Activated naive CD4-positive, alpha-beta T cell treated with Interleukin-2 at 50 U/mL for 16 hours (primary cell): Measurements from ENCODE around the gene ATP8A1.
"Not testable (repeated sequence)": the region's sequence is repeated elsewhere in the genome, so short reads cannot be mapped to it uniquely, and the experiment has no call there.

Experiments used
- DNase-seq: peaks from one replicate; pipeline ENCODE4 v3.0.0-alpha.2; 2020

ATP8A1 gene

DNA sequence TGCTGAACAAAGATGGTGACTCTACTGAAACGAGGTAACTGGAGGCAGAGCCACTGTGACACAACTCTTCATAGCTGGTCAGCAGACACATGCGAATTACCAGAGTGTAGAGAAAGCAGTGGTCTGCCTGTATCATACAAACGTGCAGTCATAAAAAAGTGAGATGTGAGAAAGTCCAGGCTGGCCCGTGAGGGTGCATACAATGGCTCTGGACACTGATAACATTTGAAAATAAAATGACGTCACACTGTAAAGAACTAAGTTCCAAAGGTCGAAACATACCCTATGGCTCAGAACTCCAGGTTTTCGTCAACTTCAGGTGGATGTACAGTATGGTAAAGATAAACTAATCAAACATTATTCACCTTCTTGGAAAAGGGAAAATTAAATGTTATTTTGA is 163.9 kb downstream of the ATP8A1 start:
- DNase-seq = no peak

DNA sequence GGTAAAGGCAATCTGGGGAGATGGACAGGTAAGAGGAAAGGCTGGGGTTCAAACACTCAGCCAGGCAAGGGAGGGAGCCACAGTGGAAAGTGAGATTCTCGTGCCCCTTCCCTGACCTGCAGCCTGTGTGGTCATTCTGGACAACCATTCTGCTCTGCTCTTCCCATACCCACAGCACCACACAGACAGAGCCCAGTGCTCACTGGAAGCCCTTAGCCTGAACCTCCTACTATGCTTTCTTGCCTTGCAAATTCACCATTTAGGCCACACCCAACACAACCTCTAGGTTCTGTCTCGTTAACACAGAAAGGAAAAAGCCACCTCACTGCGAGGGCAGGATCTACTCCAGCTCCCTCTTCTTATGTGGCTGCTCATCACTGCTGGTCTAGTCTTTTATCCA is 166.9 kb downstream of the ATP8A1 start:
- DNase-seq = no peak

DNA sequence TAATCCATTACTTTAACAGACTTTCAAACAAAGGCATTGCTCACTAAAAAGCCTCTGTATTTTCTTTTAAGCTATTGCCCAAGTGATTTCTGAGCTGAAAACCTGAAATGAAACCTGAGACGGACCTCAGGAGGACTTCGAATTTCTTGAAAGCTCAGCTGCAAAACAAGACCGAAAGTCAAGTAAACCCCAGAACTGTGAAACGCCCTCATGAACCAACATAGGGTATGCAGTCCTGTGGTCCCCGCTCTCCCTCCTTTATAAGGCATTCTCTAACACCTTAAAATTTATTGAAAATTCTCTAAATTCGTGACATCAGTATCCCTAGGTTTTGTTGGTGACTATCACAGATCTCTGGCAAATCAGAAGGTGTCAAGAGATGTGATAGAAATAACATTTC is 167.8 kb downstream of the ATP8A1 start:
- DNase-seq = no peak

DNA sequence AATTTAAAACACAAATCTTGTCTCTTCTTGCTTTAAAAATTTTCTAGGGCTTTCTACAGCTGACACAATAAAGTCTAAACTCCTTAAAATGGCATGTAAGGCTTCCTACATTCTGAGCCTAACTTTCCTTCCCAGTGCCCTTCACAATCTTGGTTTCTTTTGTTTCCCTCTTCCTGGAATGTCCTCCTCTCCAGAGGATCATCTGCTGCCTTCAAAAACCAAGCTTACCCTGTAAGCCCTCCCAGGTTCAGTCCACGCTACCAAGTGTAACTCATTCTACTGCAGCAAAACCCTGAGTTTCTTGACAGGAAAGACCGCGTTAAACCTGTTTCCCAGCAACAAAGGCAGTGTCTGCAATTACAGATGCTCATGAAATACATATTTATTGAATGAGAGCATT is 168.4 kb downstream of the ATP8A1 start:
- DNase-seq = no peak

DNA sequence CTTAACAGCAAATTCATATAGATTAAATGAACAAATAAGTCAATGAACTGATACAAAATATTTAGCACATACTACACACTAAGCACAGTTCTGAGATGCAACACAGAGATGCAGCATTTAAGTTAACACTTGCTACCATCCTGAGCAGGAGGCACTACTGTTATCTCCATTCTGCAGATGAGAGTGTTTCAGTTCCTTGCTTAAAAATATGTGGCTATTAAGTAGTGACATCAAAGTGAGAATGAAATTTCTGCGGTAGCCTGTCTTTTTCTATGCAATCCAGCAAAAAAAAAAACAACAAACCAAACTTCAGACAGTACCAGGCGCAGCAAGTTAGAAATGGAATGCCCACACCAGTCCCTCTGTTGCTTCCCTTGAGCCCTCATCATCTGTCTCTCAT is 168.8 kb downstream of the ATP8A1 start:
- DNase-seq = no peak

DNA sequence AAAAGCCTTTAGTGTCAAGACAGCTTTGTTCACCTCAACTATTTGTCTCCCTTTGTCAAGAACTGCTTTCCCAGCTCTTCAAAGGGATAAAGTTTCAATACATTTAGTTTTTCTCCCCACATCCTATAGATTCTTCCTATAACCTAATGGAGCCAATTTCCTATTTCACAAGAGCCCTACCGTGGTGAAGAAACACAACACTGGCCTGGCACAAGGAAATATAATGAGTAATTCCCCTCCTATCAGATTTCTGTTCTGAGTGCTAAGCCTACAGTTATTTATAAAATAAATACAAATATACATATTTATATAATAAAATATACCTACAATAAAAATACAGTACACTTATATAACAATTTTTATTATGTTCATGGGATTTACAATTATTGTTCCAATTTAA is 169.7 kb downstream of the ATP8A1 start:
- no peak for DNase-seq

DNA sequence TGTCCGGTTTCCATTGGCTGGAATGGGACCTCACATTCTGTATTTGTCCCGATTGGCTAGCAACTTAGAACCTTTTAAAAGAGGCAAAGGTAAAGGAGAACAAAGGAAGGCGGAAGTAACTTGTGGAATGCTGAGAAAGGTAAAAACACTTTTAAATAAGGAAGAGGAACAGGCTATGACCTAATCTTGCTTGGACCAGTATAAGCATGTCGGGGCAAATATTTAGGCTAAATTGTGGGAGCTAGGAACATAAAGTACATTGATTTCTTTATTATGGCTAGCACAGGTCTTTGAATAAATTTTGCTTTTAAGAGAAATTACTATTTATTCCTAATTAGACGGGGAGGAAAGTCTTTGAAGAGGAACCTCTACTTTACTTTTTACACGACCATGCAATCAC is 170.7 kb downstream of the ATP8A1 start:
- DNase-seq = not testable (repeated sequence)

DNA sequence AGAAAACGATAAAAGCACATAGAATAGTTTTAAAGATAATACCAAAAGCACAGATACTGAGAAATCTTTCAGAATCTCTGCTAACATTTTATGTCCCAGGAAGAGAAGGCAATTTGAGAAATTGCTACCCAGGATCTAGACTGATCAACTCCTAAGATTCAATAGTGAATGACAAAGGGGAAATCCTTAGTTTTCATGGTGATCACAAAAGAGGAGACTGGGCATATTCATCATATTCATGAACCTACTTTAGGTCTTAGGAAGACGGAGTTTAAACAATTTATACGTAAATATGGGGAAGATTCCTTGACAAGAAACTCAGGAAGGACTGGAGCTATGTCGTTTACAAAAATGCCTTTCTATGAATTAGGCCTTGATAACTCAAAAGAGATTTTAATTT is 172.3 kb downstream of the ATP8A1 start:
- DNase-seq = no peak

DNA sequence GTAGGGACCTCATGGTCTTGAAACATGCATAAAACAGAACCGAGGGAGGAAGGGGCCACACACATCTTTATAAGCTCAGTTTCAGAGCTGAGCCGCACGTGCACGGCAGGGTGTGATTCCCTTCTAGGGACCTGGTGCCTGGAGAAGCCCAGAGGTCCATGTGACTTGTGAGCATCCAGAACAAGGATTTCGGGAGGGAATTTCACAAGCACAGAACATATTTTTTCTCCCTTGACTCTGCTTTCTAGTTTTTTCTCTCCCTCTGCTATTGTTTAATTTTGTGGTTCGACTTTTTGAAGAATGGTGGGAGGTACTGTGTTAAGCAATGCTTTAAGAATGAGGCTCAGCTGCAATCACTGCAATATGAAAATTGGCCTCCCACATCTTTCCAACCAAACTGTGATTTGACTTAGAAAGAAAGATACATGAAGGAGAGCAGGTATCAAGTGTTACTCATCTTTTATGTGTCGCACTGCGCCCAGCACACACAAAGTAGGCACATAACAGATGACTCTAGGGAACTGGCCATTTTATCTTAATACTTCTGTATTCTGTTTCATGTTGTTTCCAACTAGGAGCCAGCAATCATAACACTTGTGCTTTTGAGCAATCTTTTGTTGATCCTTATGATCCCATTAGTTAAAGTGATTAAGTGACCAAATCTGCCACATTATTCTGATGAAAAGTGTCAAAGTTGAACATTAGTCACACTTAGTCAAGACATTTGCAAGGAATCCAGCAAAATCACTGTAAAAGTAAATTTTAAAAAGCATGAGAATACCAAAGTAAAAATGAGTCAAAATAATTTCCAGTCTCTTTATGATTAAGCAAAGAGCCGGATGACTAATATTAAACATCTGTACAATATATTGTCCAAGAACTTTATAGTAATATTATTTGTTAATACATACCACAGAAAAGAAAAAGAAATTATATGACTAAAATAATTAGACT is 173.2 kb downstream of the ATP8A1 start:
- DNase-seq = no peak

DNA sequence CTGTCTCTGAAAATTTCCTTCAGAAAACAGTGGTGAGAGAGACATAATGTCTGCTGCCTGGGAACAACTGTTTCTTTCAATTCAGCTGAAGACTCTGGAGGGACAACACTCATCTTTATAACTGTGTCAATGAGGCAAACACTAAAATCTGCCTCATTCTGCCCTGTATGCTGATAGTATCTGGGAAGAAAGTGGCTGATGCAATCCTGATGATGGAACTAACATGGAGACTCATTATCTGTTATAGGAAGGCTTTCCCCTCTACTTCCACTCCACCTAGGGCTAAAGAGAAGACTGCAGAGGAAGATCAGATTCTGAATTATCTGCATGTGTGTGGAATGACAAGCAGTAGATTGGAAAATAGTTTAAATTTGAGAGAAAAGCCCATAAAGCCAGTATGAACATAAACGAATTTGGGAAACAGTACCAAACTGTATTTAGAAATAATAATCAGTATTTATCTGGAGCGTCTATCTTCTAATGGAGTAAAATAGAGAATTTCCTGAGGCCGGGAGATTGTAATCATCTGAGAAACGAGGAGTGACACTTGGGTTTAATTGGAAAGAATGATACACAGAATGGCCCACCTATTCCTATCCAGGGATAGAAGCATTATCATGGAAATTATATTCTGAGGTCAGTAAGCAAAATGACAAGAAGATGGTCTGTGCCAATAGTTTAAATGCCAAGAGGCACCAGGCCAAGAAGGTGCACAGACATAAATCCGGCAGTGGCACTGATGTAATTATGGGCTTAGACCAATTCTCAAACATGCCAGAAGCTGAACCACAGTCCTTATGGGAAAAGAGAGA is 174.2 kb downstream of the ATP8A1 start:
- no peak for DNase-seq

DNA sequence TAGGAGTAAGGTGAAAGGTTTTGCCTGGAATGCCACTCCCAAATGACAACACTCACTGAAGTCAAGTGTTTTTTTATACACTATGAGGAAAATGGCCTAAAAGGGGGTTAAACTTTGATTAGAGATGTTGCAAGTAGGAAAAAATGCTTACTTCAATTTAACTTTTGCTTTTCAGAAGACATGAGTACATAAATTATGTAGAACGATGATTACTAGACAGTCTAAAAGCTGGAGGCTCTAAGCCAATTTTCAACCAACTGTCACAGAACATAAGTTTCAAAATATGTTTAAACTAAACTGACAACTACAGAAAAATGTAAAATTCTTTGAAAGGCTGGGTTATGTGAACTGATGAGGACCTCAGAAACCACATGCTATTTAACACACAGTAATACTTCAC is 176.2 kb downstream of the ATP8A1 start:
- no peak for DNase-seq

DNA sequence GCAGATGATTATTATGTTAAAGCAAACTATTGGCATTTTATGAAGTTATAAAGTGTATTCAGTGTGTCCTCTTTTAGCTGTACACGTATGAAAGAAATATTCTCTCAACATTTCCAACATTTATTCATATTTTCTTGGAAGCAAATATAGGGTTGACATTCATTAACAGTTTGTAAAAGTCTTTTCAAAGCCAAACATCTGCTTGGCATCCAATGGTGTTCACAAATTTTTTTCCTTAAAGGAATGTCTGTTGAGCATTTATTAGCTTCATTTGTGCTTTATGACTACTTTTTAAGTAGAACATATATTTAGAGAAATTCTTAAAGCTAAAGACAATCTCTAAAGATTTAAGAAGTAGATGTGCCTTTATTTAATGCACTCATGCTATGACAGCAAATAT is 176.6 kb downstream of the ATP8A1 start:
- DNase-seq = no peak

DNA sequence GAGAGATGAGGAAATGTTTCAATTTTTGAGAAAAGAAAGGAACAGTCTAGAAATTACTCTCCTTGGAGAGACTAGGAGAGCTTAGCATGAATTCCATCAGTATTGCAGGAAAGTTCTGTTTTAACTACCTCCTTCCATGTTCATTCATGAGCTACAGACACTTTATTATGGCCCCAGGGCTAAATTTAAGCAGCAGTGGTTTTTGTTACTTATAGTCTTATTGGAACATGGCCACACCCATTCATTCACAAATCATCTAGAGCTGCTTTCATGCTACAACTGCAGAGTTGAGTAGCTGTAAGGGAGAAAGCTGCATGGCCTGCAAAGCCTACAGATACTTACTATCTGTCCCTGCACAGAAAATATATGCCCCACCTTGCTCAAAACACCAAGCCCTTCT is 178.0 kb downstream of the ATP8A1 start:
- DNase-seq = no peak

DNA sequence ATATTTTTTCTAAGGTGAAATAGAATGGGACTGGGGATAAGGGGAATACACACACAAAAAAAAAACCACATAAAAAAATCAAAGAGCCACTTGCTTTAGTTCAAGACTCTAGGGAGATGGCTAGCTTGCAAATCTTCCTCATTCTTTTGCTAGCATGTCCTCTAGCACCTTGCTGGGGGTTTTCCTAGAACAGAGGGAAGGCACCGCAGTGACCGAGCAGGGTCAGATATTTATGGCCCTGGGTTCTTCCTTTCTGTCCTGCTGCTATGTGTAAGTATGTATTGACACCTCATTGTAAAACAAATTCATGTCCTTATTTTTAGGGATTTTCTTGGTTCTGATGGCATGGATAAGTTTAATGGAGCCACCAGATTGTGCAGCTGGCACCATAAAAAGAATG is 178.4 kb downstream of the ATP8A1 start:
- no peak for DNase-seq

DNA sequence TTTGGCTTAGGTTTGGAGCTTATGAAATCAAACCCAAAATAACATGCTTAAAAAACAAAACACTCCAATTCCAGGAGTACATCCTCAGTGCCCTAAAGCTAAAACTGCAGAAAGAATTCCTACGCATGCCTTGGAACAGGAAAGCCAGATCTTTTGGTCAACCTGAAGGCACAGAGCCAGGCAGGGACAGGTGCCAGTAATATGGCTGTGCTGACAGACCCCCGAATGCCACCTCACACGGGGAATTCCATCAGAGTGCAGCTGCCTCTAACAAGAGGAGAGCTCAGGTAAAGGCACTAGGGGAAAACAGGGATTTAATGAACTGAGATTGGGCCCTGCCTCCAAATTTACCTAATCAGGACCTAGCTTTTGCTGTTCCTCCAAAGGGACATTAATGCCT is 182.5 kb downstream of the ATP8A1 start:
- DNase-seq = no peak

DNA sequence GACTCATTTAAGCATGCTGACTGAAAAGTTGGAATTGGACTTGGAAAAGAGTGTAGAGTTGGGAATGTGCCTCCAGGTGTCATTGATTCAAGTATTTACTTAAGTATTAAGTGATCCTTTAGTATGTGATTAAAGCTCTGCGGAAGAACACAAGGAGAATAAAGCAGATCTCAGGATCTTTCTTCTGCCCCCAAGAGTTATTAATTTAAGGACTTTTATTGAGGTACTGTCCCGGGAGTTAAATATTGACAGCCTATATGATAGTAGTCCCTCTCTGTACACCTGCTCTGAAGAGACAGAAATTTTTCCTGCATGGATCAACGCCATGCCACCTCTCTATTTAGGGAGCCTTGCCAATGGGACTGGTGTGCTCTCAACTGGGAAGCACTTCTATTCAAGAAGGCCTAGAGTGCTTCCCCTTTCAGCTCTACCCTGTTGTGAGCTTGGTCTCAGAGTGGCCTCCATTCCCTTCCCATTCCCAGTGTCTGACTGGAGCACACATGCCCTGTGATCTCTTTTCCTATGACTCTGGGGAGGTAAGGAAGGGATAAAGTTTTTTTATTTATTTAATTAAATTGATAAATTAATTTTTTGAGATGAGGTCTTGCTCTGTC is 183.7 kb downstream of the ATP8A1 start:
- no peak for DNase-seq

DNA sequence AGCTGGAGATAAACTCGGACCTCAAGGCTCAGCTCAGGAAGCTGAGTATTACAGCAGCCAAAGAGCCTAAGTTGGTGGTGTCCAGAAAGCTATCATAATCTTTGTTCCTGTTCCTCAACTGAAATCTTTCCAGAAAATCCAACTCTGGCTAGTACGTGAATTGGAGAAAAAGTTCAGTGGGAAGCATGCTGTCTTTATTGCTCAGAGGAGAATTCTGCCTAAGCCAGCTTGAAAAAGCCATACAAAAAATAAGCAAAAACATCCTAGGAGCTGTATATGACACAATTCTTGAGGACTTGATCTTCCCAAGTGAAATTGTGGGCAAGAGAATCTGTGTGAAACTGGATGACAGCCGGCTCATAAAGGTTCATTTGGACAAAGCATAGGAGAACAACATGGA is 185.0 kb downstream of the ATP8A1 start:
- no peak for DNase-seq

DNA sequence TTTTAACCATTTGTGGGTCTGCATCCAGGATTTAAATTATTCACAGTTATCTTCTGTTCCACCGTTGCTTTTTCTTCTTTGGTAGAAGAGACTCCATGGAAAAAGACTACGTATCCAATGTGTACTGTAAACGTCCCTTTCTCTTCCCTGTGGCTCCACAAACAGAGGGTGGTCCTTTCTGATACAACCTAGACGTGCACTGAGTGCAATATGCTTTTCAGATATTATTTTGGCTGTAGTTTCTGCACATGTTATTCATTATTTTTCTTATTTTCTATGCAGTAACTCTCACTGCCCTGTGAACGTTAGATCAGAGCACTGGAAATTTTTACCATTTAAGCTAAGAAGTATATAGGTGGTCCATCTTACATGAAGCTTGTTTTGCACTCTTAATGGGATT is 186.9 kb downstream of the ATP8A1 start:
- DNase-seq = no peak

DNA sequence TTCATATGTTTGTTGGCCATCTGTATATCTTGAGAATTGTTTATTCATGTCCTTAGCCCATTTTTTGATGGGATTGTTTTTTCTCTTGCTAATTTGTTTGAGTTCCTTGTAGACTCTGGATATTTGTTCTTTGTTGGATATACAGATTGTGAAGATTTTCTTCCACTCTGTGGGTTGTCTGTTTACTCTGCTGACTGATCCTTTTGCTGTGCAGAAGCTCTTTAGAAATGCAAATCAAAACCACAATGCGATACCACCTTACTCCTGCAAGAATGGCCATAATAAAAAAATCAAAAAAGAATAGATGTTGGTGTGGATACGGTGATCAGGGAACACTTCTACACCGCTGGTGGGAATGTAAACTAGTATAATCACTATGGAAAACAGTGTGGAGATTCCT is 189.1 kb downstream of the ATP8A1 start:
- DNase-seq = not testable (repeated sequence)

DNA sequence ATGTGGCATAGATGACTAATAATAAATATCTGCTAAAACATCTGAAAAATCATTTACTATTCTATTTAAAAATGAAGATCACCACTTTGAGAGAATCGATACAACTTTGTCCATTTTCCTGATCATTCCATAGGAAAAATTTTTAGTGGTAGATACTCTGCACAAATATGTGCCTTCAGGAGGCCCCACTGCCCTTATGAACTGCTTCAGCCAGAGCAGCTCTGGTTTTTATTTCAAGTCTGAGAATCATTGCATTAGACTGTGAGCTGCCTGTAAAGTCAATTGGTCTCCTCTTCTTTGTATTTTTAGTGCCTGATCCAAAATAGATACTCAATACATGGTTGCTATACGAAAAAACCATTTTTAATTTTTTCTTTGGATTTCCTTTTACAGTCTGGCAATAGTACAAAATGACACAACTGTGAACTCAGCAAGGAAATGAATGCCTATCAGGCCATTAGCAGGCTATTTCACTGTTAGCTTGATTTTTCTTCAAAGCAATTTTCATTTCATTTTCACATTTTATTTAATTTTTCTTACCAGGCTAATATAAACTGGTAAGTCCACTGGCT is 190.5 kb downstream of the ATP8A1 start:
- DNase-seq = no peak

DNA sequence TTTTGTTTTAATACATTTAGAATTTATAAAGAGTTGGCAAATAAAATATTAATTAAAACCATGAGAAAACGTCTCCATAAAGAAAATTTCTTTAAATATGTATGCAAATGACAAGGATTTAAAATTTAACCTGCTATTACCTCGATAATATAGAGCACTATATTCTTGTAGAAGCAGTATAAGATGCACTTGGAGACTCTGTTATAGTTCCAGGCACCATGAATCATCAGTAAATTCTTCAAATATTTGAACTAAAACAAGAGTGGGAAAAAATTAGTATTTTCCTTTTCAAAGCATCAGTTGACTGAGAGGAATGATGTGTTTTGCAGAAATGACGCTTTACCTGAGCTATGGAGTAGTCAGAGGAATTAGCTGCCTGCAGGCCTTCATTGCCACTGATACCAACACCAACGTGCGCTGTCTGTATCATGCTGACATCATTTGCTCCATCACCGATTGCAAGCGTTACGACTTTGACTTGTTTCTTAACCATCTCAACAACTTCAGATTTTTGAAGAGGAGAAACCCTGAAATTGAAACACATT is 192.3 kb downstream of the ATP8A1 start:
- no peak for DNase-seq

DNA sequence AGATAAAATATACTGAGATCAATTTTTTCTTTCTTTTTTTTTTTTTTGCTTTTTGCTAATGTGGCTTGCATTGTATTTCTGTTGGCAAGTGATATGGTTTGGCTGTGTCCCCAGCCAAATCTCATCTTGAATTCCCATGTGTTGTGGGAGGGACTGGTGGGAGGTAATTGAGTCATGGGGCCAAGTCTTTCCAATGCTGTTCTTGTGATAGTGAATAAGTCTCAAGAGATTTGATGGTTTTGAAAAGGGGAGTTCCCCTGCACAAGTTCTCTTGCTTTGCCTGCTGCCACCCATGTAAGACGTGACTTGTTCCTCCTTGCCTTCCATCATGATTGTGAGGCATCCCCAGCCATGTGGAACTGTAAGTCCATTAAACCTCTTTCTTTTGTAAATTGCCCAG is 195.7 kb downstream of the ATP8A1 start:
- DNase-seq = not testable (repeated sequence)

DNA sequence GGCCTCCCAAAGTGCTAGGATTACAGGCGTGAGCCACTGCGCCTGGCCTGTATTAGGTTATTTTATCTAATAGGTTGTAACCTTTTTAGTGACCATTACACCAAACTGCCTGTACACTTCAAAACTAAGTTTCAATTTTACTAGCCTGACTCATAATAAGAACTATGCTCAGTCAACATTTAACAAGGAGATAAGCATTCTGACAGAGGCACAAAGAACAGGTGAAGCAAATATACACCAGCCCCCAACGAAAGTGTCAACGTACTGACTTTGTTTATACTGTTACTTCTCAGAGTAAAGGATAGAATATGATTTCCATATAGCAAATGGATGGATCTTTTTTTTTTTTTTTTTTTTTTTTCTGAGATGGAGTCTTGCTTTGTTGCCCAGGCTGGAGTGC is 196.9 kb downstream of the ATP8A1 start:
- DNase-seq = no peak
